HG03354 (cell line): Measurements from ENCODE around the gene IRF4.

Experiments
- ATAC-seq: cut with Tn5 transposase; IDR thresholded peaks from one replicate; pipeline ENCODE4 v1.9.1; 2021; ENCODE audit warnings: mild to moderate bottlenecking; ENCODE audit not compliant: unreplicated experiment, poor library complexity, severe bottlenecking

Gene IRF4

GRCh38 chr6:379410-380181 is 12.0 kb upstream of the IRF4 start:
- ATAC-seq, result peak; percentile 63

- no peak for ATAC-seq
Measured at GRCh38 chr6:380234-381218, 11.0 kb upstream of the IRF4 start.

GRCh38 chr6:381742-382461 is 9.7 kb upstream of the IRF4 start:
- ATAC-seq, result no peak

GRCh38 chr6:382883-383810 is 8.4 kb upstream of the IRF4 start:
- ATAC-seq, result no peak

GRCh38 chr6:383856-384255 is 7.7 kb upstream of the IRF4 start:
- no peak for ATAC-seq

- ATAC-seq, result no peak
Measured at GRCh38 chr6:384898-385297, 6.7 kb upstream of the IRF4 start.

- ATAC-seq, result no peak
Measured at GRCh38 chr6:385614-386013, 5.9 kb upstream of the IRF4 start.

- no peak for ATAC-seq
Measured at GRCh38 chr6:386688-387266, 4.8 kb upstream of the IRF4 start.

- ATAC-seq, result no peak
Measured at GRCh38 chr6:387293-387741, 4.2 kb upstream of the IRF4 start.

GRCh38 chr6:388202-388903 is 3.2 kb upstream of the IRF4 start:
- no peak for ATAC-seq

GRCh38 chr6:389143-389542 is 2.4 kb upstream of the IRF4 start:
- no peak for ATAC-seq

GRCh38 chr6:389622-390021 is 1.9 kb upstream of the IRF4 start:
- ATAC-seq, result peak; percentile 49

- ATAC-seq, result peak; percentile 33
Measured at GRCh38 chr6:390914-391558, 516 bp upstream of the IRF4 start.

GRCh38 chr6:392441-393390 is 1.2 kb downstream of the IRF4 start:
- ATAC-seq, result no peak

GRCh38 chr6:393391-394221 is 2.1 kb downstream of the IRF4 start:
- ATAC-seq, result no peak
